T-helper 1 cell treated with Interleukin-12 subunit alpha and Interleukin-12 subunit beta and Interleukin-4 antibody, amounts not matched to agents 30 ng/mL and 1 ng/mL, for 36 hours (primary cell): ENCODE measurements around the gene SAPCD2. TPM values are rescaled to one million over a fixed set of nuclear protein-coding genes. Genes with fewer than 3 reads are reported as not detected.

Source experiments
- intact Hi-C: fragments of 100-400 bp; cut with micrococcal nuclease; formaldehyde crosslinking; loops from one replicate; pipeline ENCODE4 v1.15.1; 2024
- total RNA-seq: library from RNA; stranded (reverse); gene quantifications from 2 replicates; pipeline ENCODE4 v1.2.3, GENCODE V29; 2022

SAPCD2 gene
- total RNA-seq, 1 donor from 2014 or later: 19.7 TPM

- intact Hi-C loops: loop anchor here (10.0 kb wide), 1 partner anchor 471 kb away; the partner anchor contains the start of genes MRPL41 and PNPLA7
Measured at GRCh38 chr9:137083394-137084004, 13.1 kb upstream of the SAPCD2 start.

GRCh38 chr9:137082925-137083290, 12.6 kb upstream of the SAPCD2 start:
- intact Hi-C loops: loop anchor here (10.0 kb wide), 1 partner anchor 472 kb away; the partner anchor contains the start of genes MRPL41 and PNPLA7

- intact Hi-C loops: loop anchor here (10.0 kb wide), 1 partner anchor 472 kb away; the partner anchor contains the start of genes MRPL41 and PNPLA7
Measured at GRCh38 chr9:137082222-137082924, 12.0 kb upstream of the SAPCD2 start.

- intact Hi-C loops: loop anchor here (10.0 kb wide), 1 partner anchor 474 kb away; the partner anchor contains the start of genes MRPL41 and PNPLA7
Measured at GRCh38 chr9:137080260-137081122, 10.1 kb upstream of the SAPCD2 start.

GRCh38 chr9:137079401-137079787, 9.0 kb upstream of the SAPCD2 start:
- intact Hi-C loops: no loop called here

- intact Hi-C loops: no loop called here
Measured at GRCh38 chr9:137078701-137079400, 8.5 kb upstream of the SAPCD2 start.

- intact Hi-C loops: loop anchor here (1.0 kb wide), 2 partner anchors 8 to 9 kb away; partner anchors contain the start of gene MAN1B1
Measured at GRCh38 chr9:137077758-137078693, 7.7 kb upstream of the SAPCD2 start.

GRCh38 chr9:137077010-137077747, 6.8 kb upstream of the SAPCD2 start, which contains the start of gene UAP1L1:
TSS of gene UAP1L1 (plus strand) at chr9:137077517. CDS start at chr9:137077533, 16 bp downstream.
- intact Hi-C loops: loop anchor here (1.0 kb wide), 2 partner anchors 8 to 9 kb away; partner anchors contain the start of gene MAN1B1

GRCh38 chr9:137076636-137077009, 6.3 kb upstream of the SAPCD2 start:
- intact Hi-C loops: loop anchor here (1.0 kb wide), 2 partner anchors 7 to 10 kb away; partner anchors contain the start of gene MAN1B1

GRCh38 chr9:137075275-137075775, 5.0 kb upstream of the SAPCD2 start:
- intact Hi-C loops: no loop called here

GRCh38 chr9:137074657-137075274, 4.4 kb upstream of the SAPCD2 start:
- intact Hi-C loops: no loop called here

- intact Hi-C loops: no loop called here
Measured at GRCh38 chr9:137073992-137074399, 3.6 kb upstream of the SAPCD2 start.

- intact Hi-C loops: loop anchor here (2.0 kb wide), 1 partner anchor 42 kb away; the partner anchor contains the start of gene ABCA2
Measured at GRCh38 chr9:137071282-137071681, 925 bp upstream of the SAPCD2 start.

GRCh38 chr9:137070906-137071275, 534 bp upstream of the SAPCD2 start:
- intact Hi-C loops: loop anchor here (1.0 to 2.0 kb wide), 6 partner anchors 15 to 280 kb away; partner anchors contain the start of genes ABCA2, MAN1B1, PAXX and TMEM141

GRCh38 chr9:137069508-137070091, 757 bp downstream of the SAPCD2 start:
- intact Hi-C loops: loop anchor here (1.0 to 2.0 kb wide), 7 partner anchors 8 to 278 kb away; partner anchors contain the start of genes ABCA2, MAN1B1, PAXX and TMEM141

GRCh38 chr9:137068539-137069507, 1.5 kb downstream of the SAPCD2 start:
- intact Hi-C loops: loop anchor here (1.0 kb wide), 1 partner anchor 8 kb away; the partner anchor contains the start of gene UAP1L1
